Upper lobe of left lung (tissue), 4 donors: Measurements from ENCODE around the gene HLA-B.

Experiments used
- EP300 ChIP-seq, 4 donors: sonication (generic); formaldehyde crosslinking; IDR thresholded peaks; one replicate each; pipeline ENCODE4 v1.5.1; 2017; ENCODE audit warnings: antibody characterized with exemption in 4 of 4, control low read depth in 2 of 4
- POLR2A ChIP-seq, 4 donors: fragments of 450-650 bp; IDR thresholded peaks; one replicate each; pipeline ENCODE4 v1.5.1; 2016 to 2017; ENCODE audit warnings: antibody characterized with exemption in 4 of 4, mild to moderate bottlenecking in 2 of 4
- POLR2AphosphoS5 ChIP-seq, 2 donors: sonication (generic); formaldehyde crosslinking; IDR thresholded peaks; one replicate each; pipeline ENCODE4 v1.5.1; 2017; ENCODE audit warnings: antibody characterized with exemption in 2 of 2
- TF ChIP-seq, protein P1 (sequence below), 6 experiments: fragments of 450-650 bp in 4 of 6; fragments of 200-600 bp in 2 of 6; sonication (generic) in 2 of 6; IDR thresholded peaks; one replicate each; pipeline ENCODE4 v1.5.1; 2016 to 2019; ENCODE audit warnings: antibody characterized with exemption in 6 of 6

DNA sequence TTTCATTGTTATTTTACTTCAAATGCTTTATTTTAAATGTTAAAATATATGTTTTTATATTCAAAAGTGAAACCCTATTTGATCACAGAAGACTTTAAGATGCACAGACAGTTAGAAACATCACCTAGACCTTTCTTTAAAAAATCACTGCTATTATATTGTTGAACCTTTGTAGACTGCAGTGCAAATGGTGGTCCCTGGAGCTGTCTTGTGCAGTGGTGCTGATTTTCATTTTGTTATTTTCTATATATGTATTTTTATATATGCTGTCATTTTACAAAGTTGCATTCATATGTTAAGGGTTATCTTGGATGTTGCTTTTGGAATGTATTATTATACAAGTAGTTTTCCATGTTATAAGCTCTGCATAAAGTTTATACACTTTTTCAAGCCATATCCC lies 18.7 kb upstream of the HLA-B start:
- TF ChIP-seq, protein P1, sequence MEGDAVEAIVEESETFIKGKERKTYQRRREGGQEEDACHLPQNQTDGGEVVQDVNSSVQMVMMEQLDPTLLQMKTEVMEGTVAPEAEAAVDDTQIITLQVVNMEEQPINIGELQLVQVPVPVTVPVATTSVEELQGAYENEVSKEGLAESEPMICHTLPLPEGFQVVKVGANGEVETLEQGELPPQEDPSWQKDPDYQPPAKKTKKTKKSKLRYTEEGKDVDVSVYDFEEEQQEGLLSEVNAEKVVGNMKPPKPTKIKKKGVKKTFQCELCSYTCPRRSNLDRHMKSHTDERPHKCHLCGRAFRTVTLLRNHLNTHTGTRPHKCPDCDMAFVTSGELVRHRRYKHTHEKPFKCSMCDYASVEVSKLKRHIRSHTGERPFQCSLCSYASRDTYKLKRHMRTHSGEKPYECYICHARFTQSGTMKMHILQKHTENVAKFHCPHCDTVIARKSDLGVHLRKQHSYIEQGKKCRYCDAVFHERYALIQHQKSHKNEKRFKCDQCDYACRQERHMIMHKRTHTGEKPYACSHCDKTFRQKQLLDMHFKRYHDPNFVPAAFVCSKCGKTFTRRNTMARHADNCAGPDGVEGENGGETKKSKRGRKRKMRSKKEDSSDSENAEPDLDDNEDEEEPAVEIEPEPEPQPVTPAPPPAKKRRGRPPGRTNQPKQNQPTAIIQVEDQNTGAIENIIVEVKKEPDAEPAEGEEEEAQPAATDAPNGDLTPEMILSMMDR (IDR thresholded peaks at IDR 0.05): no peak
- TF ChIP-seq POLR2AphosphoS5 (IDR thresholded peaks at IDR 0.05): no peak
- no peak for TF ChIP-seq EP300 (IDR thresholded peaks at IDR 0.05)
- TF ChIP-seq POLR2A (IDR thresholded peaks at IDR 0.05): no peak
